Lung (tissue), 12 donors: ENCODE results near the gene MEF2C. TPM values are rescaled to one million over a fixed set of nuclear protein-coding genes. Genes with fewer than 3 reads are reported as not detected.

Experiments
- ATAC-seq: fragments of 200-7000 bp; cut with Tn5 transposase; one replicate; pipeline ENCODE4 v1.9.1; 2020; ENCODE audit warnings: moderate number of reproducible peaks; ENCODE audit not compliant: insufficient read depth, low FRiP score
- DNase-seq, 3 donors: peaks; one replicate each; pipeline ENCODE4 v3.0.0-alpha.2; 2013 to 2017
- H3K27ac ChIP-seq, 2 donors: one replicate each; pipeline ENCODE4 v1.5.1; 2013; ENCODE audit warnings: mild to moderate bottlenecking in 2 of 2, moderate library complexity in 2 of 2, control low read depth in 1 of 2, inconsistent platforms in 1 of 2, low read depth in 1 of 2, low read length in 1 of 2
- H3K27me3 ChIP-seq, 3 donors: one replicate each; pipeline ENCODE4 v1.5.1; 2013; ENCODE audit warnings: low read length in 2 of 3; ENCODE audit not compliant: control insufficient read depth in 3 of 3, insufficient read depth in 3 of 3
- H3K36me3 ChIP-seq, 4 donors: one replicate each; pipeline ENCODE4 v1.5.1; 2013; ENCODE audit warnings: low read length in 4 of 4, mild to moderate bottlenecking in 1 of 4, moderate library complexity in 1 of 4; ENCODE audit not compliant: control insufficient read depth in 4 of 4, insufficient read depth in 4 of 4
- H3K4me1 ChIP-seq, 5 donors: one replicate each; pipeline ENCODE4 v1.5.1; 2013; ENCODE audit warnings: low read length in 5 of 5, mild to moderate bottlenecking in 2 of 5, moderate library complexity in 1 of 5; ENCODE audit not compliant: control insufficient read depth in 5 of 5, insufficient read depth in 5 of 5
- H3K4me3 ChIP-seq: one replicate; pipeline ENCODE4 v1.5.1; 2013; ENCODE audit warnings: mild to moderate bottlenecking, control low read depth, moderate library complexity
- H3K9ac ChIP-seq, 2 donors: one replicate each; pipeline ENCODE4 v1.5.1; 2013; ENCODE audit warnings: low read length in 2 of 2, control low read depth in 1 of 2; ENCODE audit not compliant: insufficient read depth in 1 of 2
- H3K9me3 ChIP-seq, 4 donors: one replicate each; pipeline ENCODE4 v1.5.1; 2013; ENCODE audit warnings: low read length in 3 of 4, mild to moderate bottlenecking in 1 of 4, moderate library complexity in 1 of 4; ENCODE audit not compliant: control insufficient read depth in 4 of 4, insufficient read depth in 3 of 4
- WGBS, 2 donors: extraction: QIAGEN DNeasy Blood & Tissue Kit; methylation state at CpG; one replicate each; pipeline ENCODE4 v1.1.7; 2013; 5-methylcytosine and 5-hydroxymethylcytosine counted together
- polyA plus RNA-seq, 2 donors: library from polyadenylated mRNA; stranded (reverse); fragments of 200-250 nt; gene quantifications; one replicate each; pipeline ENCODE4 v1.2.1, GENCODE V29; 2013
- total RNA-seq, 2 donors: library from RNA; depleted of rRNA in 1 of 2; stranded (reverse); fragments of >200 nt in 1 of 2; gene quantifications; one replicate each; pipeline ENCODE4 v1.2.1, GENCODE V29; 2014 to 2021
- TF ChIP-seq, protein P1 (sequence below): IDR thresholded peaks from 2 replicates; pipeline ENCODE4 v1.5.1; 2012; ENCODE audit warnings: mild to moderate bottlenecking; ENCODE audit errors: control extremely low read depth, extremely low read depth
- donor health status: control.
- donor health status: control.
- donor health status: Bipolar disorder and iron deficiency.
- donor health status: healthy.
- donor health status: DM: yes; HTN: yes; CAD: no.

The MEF2C gene
- total and polyA plus RNA-seq, 4 donors = 9.1 to 138 (median 28.8) TPM

DNA sequence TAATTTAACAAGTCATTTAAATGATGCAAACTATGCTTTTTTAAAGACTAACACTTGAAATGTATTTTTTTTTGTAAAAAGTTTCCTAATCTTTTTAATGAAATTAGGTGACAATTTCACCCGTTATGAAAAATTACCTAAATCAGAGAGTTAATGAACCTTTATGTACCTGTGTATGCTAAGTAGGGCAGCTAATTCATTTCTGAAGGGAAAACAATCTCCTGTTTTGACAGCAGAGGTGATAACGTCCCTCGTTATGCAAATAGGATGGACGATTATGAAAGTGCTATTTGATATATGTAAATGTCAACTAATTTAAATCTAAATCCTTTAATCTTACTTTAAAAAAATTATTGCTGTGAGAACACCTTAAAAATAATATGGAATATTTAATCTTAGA is 58.8 kb downstream of the MEF2C start:
- no peak for ATAC-seq
- Histone ChIP-seq H3K27me3 (no peaks in the 10 kb centered on the region), H3K9ac (no peak overlapping the region), H3K36me3 (peaks cover 0 to 3% (median 0%) of the 10 kb centered on the region in 4 donors), H3K27ac (no peak overlapping the region), H3K4me3 (no peak overlapping the region), H3K9me3 (no peaks in the 10 kb centered on the region), H3K4me1 (peaks cover 3 to 37% (median 15%) of the 10 kb centered on the region in 5 donors)
- WGBS, 2 donors = 17 to 49% methylated on average over 4 of the region's 4 CpGs
- DNase-seq = no peak
- TF ChIP-seq, protein P1, sequence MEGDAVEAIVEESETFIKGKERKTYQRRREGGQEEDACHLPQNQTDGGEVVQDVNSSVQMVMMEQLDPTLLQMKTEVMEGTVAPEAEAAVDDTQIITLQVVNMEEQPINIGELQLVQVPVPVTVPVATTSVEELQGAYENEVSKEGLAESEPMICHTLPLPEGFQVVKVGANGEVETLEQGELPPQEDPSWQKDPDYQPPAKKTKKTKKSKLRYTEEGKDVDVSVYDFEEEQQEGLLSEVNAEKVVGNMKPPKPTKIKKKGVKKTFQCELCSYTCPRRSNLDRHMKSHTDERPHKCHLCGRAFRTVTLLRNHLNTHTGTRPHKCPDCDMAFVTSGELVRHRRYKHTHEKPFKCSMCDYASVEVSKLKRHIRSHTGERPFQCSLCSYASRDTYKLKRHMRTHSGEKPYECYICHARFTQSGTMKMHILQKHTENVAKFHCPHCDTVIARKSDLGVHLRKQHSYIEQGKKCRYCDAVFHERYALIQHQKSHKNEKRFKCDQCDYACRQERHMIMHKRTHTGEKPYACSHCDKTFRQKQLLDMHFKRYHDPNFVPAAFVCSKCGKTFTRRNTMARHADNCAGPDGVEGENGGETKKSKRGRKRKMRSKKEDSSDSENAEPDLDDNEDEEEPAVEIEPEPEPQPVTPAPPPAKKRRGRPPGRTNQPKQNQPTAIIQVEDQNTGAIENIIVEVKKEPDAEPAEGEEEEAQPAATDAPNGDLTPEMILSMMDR = no peak

DNA sequence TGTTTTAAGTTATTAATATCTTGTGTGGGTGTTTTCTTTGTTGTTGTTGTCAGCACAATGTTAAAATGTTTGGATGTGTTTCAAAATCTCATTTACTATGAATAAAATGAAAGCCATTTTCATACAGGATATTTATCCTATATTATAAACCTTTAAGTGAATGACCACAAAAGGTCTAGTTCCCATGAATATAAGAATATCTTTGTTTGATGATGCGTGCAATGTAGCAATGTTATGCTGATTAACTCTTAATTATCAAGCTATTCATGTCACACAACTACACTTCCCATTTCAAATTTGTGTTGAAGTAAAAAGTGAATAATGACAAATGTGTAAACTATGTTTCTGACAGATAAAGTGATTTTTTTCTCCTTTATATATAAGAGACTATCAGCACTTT is 59.8 kb downstream of the MEF2C start:
- Histone ChIP-seq H3K36me3 (peaks cover 0 to 3% (median 0%) of the 10 kb centered on the region in 4 donors), H3K4me3 (no peak overlapping the region), H3K9ac (no peak overlapping the region), H3K4me1 (peaks cover 3 to 32% (median 15%) of the 10 kb centered on the region in 5 donors), H3K9me3 (no peaks in the 10 kb centered on the region), H3K27me3 (no peaks in the 10 kb centered on the region), H3K27ac (no peak overlapping the region)
- WGBS, 2 donors = 75 to 79% methylated on average over 1 of the region's 1 CpG
- ATAC-seq (no peak), DNase-seq (no peak)
- TF ChIP-seq, protein P1 = no peak

DNA sequence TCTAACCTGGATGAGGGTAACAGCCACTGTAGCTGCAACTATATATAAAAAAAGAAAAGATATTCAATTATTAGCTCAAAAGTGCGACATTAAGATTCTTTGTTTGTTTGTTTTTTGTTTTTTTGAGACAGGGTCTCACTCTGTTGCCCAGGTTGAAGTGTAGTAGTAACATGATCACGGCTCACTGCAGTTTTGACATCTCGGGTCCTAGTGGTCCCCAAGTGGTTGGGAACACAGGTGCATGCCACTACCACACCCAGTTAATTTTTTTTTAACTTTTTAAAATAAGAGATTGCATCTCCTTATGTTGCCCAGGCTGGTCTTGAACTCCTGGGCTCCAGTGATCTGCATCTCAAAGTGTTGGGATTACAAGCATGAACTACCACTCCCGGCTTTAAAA is 61.8 kb downstream of the MEF2C start:
- Histone ChIP-seq H3K4me1 (peaks cover 1 to 18% (median 7%) of the 10 kb centered on the region in 5 donors), H3K9ac (no peak overlapping the region), H3K27ac (no peak overlapping the region), H3K36me3 (peaks cover 0 to 3% (median 0%) of the 10 kb centered on the region in 4 donors), H3K4me3 (no peak overlapping the region), H3K9me3 (no peaks in the 10 kb centered on the region), H3K27me3 (no peaks in the 10 kb centered on the region)
- ATAC-seq = no peak
- WGBS, 2 donors = 96% methylated on average over 4 of the region's 4 CpGs
- no peak for DNase-seq
- TF ChIP-seq, protein P1 = no peak

DNA sequence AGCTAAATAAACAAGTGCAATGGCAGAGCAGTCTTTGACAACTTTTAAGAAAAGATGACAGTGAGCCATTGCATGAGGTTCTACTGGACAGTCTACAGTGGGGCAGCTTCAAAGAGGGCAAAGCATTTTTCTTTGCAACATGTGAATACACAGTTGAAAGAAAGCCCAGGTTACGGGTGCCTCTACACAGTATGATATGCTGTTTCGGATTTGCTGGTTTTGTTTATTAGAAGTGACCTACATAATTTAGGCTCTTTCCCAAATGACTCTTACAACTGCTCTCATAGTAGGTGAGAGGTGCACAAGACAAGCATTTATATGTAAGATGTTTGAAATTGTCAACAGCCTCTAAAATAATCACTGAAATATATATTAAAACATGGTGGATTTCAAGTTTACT is 62.4 kb downstream of the MEF2C start:
- no peak overlapping the region for H3K27ac ChIP-seq
- no peak overlapping the region for H3K4me3 ChIP-seq
- peaks cover 0 to 3% (median 0%) of the 10 kb centered on the region in 4 donors for H3K36me3 ChIP-seq
- TF ChIP-seq, protein P1 = no peak
- WGBS, 2 donors = 90 to 93% methylated on average over 2 of the region's 2 CpGs
- DNase-seq = no peak
- H3K4me1 ChIP-seq = peaks cover 0 to 15% (median 3%) of the 10 kb centered on the region in 5 donors
- no peak for ATAC-seq
- no peak overlapping the region for H3K9ac ChIP-seq
- no peaks in the 10 kb centered on the region for H3K27me3 ChIP-seq
- no peaks in the 10 kb centered on the region for H3K9me3 ChIP-seq
